Renal cortical epithelial cell (primary cell): Measurements from ENCODE around the gene PTTG2. TPM values are rescaled to one million over a fixed set of nuclear protein-coding genes. Genes with fewer than 3 reads are reported as not detected.
"Not testable (repeated sequence)": the region's sequence is repeated elsewhere in the genome, so short reads cannot be mapped to it uniquely, and the experiment has no call there.

Source experiments
- DNase-seq: peaks from one replicate; pipeline ENCODE4 v3.0.0-alpha.2; 2011; ENCODE audit warnings: low read depth
- total RNA-seq: library from RNA; depleted of rRNA; stranded (reverse); fragments of >200 nt; gene quantifications from 2 replicates; pipeline ENCODE4 v1.2.3, GENCODE V29; 2014

PTTG2 gene
- total RNA-seq, 1 donor from 2014 or later, result not detected

- no peak for DNase-seq
Observed at GRCh38 chr4:37956941-37957340, 3.3 kb upstream of the PTTG2 start.

DNA sequence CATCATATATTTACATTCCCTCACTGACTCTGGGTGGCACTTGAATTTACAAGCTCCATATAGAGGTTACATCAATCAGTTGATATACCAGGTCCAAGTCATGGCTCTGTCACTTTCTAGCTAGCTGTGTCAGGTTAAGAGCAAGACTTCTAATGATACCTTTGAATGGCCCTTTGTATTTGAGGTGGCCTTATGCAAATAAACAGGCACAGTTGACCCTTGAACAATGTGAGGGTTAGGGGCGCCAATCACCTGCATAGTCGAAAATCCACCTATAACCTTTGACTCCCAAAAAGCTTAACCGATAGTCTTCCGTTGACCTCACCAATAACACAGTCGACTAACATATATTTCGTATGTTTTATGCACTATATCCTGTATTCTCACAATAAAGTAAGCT lies 1.3 kb upstream of the PTTG2 start:
- DNase-seq, result no peak

GRCh38 chr4:37960679-37961450 lies 667 bp downstream of the PTTG2 start:
- no peak for DNase-seq

GRCh38 chr4:37964734-37965457 lies 4.7 kb downstream of the PTTG2 start:
- no peak for DNase-seq

DNA sequence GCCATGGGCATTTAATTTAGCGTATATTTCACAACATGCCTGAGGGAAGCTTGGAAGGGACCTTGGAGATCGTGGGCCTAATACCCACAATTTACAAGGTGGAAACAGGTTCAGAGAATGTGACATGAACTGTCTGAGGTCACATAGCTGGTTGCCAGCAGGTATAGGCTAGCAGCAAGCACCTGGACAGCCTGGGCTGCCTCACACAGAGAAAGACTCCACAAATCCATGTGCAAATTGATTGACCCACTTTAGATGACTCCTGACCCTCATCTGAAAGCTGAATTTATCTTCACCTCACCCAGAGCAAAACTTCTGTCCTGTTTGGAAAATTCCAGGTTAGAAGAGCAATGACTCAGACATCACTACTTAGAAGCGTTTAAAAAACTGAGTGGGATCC lies 5.8 kb downstream of the PTTG2 start:
- no peak for DNase-seq

GRCh38 chr4:37967736-37968135 lies 7.5 kb downstream of the PTTG2 start:
- DNase-seq, result no peak

DNA sequence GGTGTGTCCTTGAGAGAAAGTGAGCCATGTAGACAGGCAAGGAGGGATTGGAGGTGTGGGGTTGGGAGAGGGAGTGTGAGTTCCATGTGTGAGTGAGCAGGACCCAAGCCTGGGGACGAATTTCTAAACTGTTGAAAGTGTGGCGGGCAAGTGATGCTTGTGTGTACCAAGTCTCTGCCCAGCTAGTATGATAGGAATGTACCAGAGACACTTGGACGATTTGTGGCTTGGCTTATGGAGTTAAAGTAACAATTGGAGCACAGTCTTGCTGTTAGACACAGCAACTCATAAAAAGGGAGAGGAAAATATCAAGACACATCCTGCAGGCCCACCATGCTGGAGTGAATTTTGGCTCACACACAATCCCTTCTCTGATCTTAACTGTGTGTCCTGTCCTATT lies 8.5 kb downstream of the PTTG2 start:
- DNase-seq, result no peak

GRCh38 chr4:37970702-37971101 lies 10.5 kb downstream of the PTTG2 start:
- DNase-seq, result peak; percentile 93

- DNase-seq, result no peak
Observed at GRCh38 chr4:37971202-37971601, 11.0 kb downstream of the PTTG2 start.

- peak; percentile 82 for DNase-seq
Observed at GRCh38 chr4:37973441-37973840, 13.2 kb downstream of the PTTG2 start.

DNA sequence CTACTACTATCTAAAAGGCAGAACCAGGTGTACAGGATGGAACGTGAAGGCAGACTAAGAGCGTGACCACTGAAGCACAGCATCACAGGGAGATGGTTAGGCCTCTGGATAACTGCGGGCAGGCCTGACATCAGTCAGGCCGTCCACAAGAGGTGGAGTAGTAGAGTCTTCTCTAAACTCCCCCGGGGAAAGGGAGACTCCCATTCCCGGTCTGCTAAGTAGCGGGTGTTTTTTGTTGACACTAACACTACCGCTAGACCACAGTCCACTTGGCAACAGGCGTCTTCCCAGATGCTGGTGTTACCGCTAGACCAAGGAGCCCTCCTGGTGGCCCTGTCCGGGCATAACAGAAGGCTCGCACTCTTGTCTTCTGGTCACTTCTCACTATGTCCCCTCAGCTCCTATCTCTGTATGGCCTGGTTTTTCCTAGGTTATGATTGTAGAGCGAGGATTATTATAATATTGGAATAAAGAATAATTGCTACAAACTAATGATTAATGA lies 15.2 kb downstream of the PTTG2 start:
- not testable (repeated sequence) for DNase-seq

DNA sequence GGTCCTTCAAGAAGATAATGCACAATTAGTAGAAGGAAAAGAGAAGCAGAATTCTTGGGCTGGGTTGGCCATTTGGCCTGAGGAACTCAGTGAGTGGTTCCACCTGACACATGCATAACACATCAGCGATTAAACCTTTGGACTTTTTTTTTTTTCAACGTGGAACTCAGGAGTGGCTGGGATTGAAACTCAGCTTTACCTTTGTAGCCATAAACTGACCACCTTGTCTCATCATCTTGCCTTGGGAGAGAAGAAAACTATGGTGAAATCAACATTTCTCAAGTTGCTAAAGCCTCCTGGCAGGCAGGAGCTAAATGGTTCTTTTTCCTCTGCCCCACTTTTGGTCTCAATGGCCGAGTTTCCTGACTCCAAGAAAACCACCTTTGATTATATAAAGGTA lies 16.3 kb downstream of the PTTG2 start:
- peak; percentile 59 for DNase-seq

- DNase-seq, result no peak
Observed at GRCh38 chr4:37976991-37977470, 16.8 kb downstream of the PTTG2 start.

- DNase-seq, result peak; percentile 38
Observed at GRCh38 chr4:37977471-37978247, 17.5 kb downstream of the PTTG2 start.

DNA sequence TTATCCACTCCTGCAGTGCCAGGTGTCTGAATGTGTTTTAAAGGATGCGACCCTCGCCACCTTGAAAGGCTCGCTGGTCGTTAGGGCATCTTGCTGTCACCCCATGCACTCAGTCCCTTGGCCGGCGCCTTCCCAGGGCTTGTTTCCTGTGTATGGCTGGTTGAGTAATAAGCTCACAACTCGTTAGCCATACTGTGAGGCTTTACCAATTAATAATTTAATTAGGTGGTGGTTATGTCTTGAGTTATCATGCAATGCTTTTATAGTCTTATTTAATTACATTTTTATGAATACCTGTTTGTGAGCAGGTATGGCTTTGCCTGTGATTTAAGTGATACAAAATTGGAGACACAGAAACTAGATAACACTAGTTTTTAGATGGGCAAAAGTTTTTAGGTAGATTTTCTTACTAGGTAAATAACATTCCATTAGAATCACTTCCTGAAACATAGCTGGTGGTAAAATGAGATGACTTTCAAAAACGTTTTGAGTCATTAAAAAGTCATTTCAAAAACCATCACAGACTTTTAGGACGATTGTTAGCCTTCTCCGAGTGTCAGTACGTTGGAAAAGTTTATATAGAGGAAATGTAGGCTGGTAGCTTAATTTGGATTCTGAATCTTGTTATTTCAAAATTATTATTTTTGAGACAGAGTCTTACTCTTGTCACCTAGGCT lies 18.2 kb downstream of the PTTG2 start:
- DNase-seq, result no peak

DNA sequence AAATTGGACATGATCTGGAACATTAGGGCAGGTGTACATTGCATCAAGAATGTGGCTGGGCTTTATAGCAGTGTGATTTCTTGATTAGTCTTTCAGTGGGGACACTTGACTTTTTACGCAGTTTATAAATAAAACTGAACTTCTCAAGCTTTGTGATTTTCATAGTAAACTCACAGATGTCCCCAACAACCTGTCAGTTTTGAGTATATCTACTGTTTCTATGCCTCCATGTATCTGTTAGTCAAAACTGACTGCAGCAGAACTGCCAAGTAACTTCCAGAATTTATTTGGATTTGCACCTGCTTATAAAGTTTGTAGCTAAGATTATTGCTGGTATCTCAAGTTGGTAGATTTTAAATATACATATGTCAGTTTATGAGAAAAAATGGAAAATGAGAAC lies 20.0 kb downstream of the PTTG2 start:
- DNase-seq, result no peak

DNA sequence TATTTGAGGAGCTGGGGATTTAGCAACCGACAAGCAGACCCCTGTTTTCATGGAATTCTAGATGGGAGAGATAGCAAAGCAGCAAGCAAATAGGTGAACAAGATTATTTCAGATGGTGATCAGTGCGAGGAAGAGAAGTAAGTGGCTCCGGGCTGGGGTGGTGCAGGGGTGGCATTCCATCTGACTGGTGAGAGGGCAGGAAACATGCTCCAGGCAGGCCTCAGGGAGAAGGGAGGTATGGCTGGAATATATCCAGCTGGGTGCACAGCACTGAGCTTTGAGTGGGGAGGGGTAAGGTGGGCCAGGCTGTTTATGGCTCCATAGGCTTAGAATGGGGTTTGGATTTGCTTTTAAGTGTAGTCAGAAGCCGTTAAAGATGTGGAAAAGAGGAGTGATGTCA lies 21.2 kb downstream of the PTTG2 start:
- no peak for DNase-seq

DNA sequence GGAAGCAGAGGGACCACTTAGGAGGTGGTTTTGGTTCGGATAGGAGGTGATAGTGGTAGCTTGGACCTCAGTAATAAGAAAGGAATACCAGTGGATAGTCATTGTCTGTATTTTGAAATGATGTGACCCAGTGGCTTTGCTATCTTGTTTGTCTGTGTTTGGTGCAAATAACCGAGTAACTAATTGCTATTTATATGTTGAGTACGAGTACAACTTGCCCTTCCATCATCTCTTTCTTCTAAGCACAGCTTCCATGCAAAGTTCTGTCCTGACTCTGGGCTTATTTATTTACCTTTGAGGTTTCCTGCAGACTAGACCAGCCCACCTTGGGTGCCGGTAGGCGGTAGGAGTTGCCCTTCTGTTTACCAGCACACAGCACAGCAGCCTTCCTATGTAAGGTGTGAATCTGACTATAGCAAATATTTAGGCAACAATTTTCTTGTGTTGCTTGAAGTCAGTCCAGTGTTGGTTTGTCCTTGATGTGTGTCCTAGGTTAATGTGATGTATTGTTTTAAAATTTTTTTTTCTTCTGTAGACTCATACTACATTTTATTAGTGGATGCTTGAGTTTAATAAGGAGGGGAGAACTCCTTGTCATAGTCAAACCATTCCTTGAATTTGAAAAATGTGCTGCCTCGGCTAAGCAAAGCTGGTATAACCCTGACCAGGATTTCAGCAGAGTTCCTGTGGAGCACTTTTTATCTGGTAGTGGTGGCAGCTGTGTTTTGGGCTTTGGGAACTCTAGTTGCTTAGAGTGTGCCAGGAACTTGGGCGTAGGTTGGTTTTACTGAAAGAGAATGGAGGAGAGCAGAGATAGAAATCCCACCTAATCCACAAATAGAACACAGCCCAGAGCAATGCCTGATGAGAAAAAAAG lies 21.9 kb downstream of the PTTG2 start:
- peak; percentile 72 for DNase-seq

DNA sequence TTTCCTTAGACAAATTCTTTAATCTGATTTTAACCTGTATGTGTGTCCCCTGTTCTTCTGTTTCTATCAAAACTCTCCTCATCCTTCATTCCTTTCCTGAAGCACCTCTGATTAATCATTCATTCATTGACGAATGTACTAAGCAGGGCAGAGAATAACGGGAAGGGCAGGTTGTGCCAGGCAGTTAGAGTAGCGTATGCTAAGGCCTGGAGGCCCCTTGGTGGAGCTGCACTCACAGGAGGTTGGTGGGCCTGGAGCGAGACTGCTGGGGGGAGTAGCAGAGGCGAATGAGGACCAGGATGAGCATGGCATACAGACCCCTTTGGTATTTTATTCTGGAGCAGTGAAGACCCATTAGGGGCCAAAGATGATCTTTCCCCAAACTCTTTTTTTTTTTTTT lies 22.5 kb downstream of the PTTG2 start:
- DNase-seq, result peak; percentile 83

GRCh38 chr4:37983951-37984350 lies 23.8 kb downstream of the PTTG2 start:
- DNase-seq, result no peak
